NT2/D1 (cell line): ENCODE results near the gene RELCH.

ENCODE experiments used
- DNase-seq: peaks from one replicate; pipeline ENCODE4 v3.0.0-alpha.2; 2011; ENCODE audit warnings: low read depth, low spot score
- H3K27me3 ChIP-seq: 2 replicates; pipeline ENCODE4 v1.6.0; 2011; ENCODE audit warnings: mild to moderate bottlenecking; ENCODE audit not compliant: insufficient read length, insufficient read depth
- H3K36me3 ChIP-seq: 2 replicates; pipeline ENCODE4 v1.6.1; 2011; ENCODE audit warnings: mild to moderate bottlenecking, low read length, mixed read lengths; ENCODE audit not compliant: insufficient read depth, insufficient read length
- H3K4me1 ChIP-seq: 2 replicates; pipeline ENCODE4 v1.5.1; 2011; ENCODE audit not compliant: insufficient read depth, insufficient read length
- H3K4me3 ChIP-seq: 2 replicates; pipeline ENCODE4 v1.5.1; 2011; ENCODE audit warnings: low read depth; ENCODE audit not compliant: insufficient read length
- H3K9ac ChIP-seq: 2 replicates; pipeline ENCODE4 v1.6.0; 2011; ENCODE audit warnings: low read depth; ENCODE audit not compliant: insufficient read length
- H3K9me3 ChIP-seq: 2 replicates; pipeline ENCODE4 v1.5.1; 2011; ENCODE audit warnings: mild to moderate bottlenecking, low read length; ENCODE audit not compliant: insufficient read depth
- SUZ12 ChIP-seq: IDR thresholded peaks from 2 replicates; pipeline ENCODE4 v1.6.1; 2011; ENCODE audit not compliant: insufficient read length, insufficient read depth; ENCODE audit errors: extremely low read depth
- YY1 ChIP-seq: IDR thresholded peaks from 2 replicates; pipeline ENCODE4 v1.6.1; 2011; ENCODE audit not compliant: insufficient read length, insufficient read depth
- ZNF274 ChIP-seq: IDR thresholded peaks from 2 replicates; pipeline ENCODE4 v1.6.1; 2011; ENCODE audit warnings: mild to moderate bottlenecking, low read depth, low read length

The RELCH gene

DNA sequence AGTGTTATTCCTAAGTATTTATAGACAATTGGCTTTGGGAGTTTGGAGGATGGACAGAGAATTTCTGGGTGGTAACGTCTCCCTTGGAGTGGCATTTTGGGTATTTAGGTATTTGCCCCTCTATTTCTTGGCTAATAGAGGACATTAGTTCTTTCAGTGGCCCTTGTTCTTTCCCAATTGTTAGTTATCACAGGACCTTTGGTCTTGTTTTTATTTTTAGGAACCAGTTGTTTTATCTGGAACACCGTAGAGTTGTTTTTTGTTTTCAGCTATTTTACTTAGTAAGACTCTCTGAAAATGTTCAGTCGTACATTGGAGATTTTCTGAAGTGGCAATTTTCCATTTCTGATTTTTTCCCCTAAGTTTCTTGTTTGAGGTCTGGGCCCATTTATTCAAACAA, 97.6 kb downstream of the RELCH start:
- no peak for TF ChIP-seq YY1
- no peak for TF ChIP-seq SUZ12
- no peak for TF ChIP-seq ZNF274
- no peaks in the 10 kb centered on the region for H3K4me1 ChIP-seq
- DNase-seq = no peak
- no peaks in the 10 kb centered on the region for H3K9me3 ChIP-seq
- H3K27me3 ChIP-seq = no peaks in the 10 kb centered on the region
- H3K36me3 ChIP-seq = peaks cover 17% of the 10 kb centered on the region
- no peak overlapping the region for H3K9ac ChIP-seq
- H3K4me3 ChIP-seq = no peak overlapping the region

DNA sequence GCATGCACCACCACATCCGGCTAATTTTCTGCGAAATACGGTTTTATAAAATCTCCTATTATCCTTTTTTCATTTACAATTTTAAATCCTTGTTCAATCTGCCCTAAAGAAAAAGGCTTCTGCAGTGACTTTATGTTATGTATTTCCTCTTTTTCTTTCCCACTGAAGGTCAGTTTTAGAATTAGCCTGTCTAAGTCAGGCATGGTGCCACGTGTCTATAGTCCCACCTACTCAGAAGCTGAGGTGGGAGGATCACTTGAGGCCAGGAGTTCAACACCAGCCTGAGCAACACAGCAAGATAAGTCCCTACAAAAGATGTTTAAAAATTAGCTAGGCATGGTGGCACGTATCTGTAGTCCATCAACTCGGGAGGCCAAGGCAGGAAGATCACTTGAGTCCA, 98.2 kb downstream of the RELCH start:
- Histone ChIP-seq H3K4me1 (no peaks in the 10 kb centered on the region), H3K9me3 (no peaks in the 10 kb centered on the region), H3K27me3 (no peaks in the 10 kb centered on the region), H3K4me3 (no peak overlapping the region), H3K9ac (no peak overlapping the region), H3K36me3 (peaks cover 12% of the 10 kb centered on the region)
- no peak for DNase-seq
- TF ChIP-seq ZNF274 (no peak), YY1 (no peak), SUZ12 (no peak)

DNA sequence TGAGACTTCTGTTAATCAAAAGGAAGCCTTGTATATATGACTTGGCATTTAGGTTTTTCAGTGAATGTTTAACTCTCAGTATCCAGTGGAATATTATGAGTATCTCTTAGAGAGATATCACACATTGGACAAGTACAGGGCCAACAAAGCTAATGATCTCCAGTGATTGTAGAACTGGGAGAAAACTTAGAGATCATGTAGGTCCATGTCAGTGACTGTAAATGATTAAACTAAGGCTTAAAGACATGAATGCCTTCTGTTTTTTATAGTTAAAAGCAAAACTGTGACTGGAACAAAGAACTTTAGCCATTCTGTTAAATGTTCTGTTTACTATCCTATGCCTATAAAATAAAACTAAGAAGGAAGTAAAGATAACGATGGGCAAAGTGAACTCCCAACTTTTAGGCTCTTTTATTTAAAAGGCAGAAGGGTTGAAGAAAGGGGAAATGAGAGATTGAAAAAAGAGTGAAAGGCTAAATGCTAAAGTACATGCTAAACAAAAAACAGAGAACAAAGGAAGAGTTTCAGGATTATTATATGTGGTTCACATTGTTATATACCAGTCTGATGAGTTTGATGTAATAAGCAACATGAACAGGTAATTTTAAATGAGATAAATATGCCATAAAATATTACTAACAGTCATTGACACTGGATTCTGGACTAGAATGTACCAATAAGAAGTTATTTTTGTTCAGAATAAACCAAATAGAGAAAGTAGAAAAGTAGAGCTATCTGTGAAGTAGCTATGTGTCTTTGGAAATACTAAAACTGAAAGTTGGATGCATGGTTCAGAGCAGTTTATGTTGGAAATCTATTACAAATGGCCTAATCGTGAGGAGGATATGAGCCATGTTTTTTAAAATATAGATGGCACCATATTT, 101.0 kb downstream of the RELCH start:
- Histone ChIP-seq H3K9ac (no peak overlapping the region), H3K27me3 (no peaks in the 10 kb centered on the region), H3K9me3 (no peaks in the 10 kb centered on the region), H3K4me1 (no peaks in the 10 kb centered on the region), H3K4me3 (no peak overlapping the region), H3K36me3 (peaks cover 23% of the 10 kb centered on the region)
- DNase-seq = no peak
- TF ChIP-seq ZNF274 (no peak), SUZ12 (no peak), YY1 (no peak)

DNA sequence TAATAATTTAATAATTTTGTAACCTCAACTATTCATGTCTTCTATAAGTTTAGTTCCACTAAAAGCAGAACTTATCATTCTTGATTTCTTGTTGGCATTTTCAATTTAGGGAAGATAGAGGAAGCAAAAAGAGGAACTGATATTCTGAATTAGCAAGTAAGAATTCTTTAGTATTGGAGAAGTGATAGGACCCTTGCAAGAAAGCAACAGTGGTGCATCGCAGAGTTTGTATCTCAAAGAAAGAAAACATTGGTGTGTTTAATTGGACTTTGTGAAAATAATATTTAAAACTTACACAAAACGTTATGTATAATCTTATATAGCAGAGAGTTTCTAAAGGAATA, 101.6 kb downstream of the RELCH start:
- no peak overlapping the region for H3K9ac ChIP-seq
- no peak for DNase-seq
- peaks cover 24% of the 10 kb centered on the region for H3K36me3 ChIP-seq

DNA sequence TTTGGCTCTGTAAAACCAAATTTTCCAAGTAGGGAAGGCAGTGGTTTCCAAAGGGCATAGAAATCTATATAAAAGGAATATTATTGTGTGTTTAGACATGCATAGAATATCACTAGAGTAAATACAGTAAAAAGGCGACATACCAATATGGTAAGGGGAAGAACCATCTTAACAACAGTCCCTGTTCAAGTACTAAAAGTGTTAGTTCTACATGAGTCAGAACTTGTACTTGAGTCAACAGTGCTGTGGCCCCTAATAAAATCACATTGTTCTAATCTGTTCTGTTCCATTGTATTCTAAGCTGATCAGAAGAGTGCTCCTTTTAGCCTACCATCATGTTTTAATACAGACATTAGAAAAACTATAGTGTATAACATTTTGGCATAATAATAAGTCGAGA, 102.0 kb downstream of the RELCH start:
- H3K4me1 ChIP-seq = no peaks in the 10 kb centered on the region
- TF ChIP-seq ZNF274 (no peak), SUZ12 (no peak), YY1 (no peak)
- H3K9ac ChIP-seq = no peak overlapping the region
- peaks cover 22% of the 10 kb centered on the region for H3K36me3 ChIP-seq
- DNase-seq = no peak
- no peaks in the 10 kb centered on the region for H3K9me3 ChIP-seq
- H3K4me3 ChIP-seq = no peak overlapping the region
- H3K27me3 ChIP-seq = no peaks in the 10 kb centered on the region

More for the DNA sequence above, 101.6 kb downstream of the RELCH start:
- Histone ChIP-seq H3K9me3 (no peaks in the 10 kb centered on the region), H3K4me1 (no peaks in the 10 kb centered on the region), H3K4me3 (no peak overlapping the region), H3K27me3 (no peaks in the 10 kb centered on the region)
- no peak for TF ChIP-seq SUZ12
- TF ChIP-seq ZNF274 = no peak
- no peak for TF ChIP-seq YY1

DNA sequence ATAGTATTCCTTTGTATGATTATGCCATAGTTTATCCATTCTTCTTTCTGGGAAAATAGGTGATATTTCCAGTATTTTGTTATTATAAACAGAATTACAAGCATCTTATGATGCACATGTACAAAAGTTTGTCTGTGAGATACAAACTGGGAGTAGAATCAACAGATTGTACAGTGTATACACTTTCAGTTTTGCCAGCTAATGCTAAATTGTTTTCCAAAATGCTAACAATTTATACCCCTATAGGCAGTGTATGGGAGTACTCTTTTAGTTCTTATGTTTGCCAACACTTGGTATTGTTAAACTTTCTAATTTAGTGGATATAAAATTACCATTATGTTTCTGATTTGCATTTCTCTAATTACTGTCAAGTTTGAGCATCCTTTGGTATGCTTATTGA, 107.0 kb downstream of the RELCH start:
- Histone ChIP-seq H3K27me3 (no peaks in the 10 kb centered on the region), H3K9me3 (no peaks in the 10 kb centered on the region), H3K9ac (no peak overlapping the region), H3K4me3 (no peak overlapping the region), H3K4me1 (no peaks in the 10 kb centered on the region), H3K36me3 (peaks cover 14% of the 10 kb centered on the region)
- DNase-seq = no peak
- TF ChIP-seq ZNF274 (no peak), YY1 (no peak), SUZ12 (no peak)

DNA sequence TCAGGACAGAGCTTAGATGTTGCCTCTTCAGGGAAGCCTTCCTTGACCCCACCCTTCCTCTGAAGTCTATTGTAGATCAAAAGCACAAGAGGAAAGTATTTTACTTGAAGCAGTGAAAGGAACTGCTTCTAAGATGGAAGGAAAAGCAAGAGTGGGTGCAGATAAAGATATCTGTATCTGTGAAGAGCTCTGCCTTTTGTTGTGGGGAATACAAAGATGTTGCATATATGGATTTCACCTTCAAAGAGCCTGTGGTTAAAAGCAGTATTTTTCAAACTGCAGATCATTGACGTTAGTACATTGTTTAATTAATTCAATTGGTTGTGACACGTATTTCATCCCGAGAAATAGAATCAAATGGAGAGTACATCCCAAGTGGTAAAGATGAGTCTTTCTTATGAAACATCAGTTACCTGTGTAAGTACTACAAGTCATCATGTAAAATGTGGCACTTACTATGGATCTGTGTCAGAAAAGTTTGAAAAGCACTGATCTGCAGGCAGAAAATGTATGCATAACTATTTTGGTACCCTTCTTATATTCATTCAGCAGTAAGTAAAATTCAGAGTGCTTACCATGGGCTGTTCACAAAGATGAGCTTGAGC, 113.4 kb downstream of the RELCH start:
- Histone ChIP-seq H3K27me3 (no peaks in the 10 kb centered on the region), H3K4me1 (no peaks in the 10 kb centered on the region), H3K36me3 (peaks cover 18% of the 10 kb centered on the region), H3K9me3 (no peaks in the 10 kb centered on the region), H3K9ac (no peak overlapping the region), H3K4me3 (no peak overlapping the region)
- TF ChIP-seq YY1 = no peak
- TF ChIP-seq SUZ12 = no peak
- no peak for TF ChIP-seq ZNF274
- DNase-seq = no peak

DNA sequence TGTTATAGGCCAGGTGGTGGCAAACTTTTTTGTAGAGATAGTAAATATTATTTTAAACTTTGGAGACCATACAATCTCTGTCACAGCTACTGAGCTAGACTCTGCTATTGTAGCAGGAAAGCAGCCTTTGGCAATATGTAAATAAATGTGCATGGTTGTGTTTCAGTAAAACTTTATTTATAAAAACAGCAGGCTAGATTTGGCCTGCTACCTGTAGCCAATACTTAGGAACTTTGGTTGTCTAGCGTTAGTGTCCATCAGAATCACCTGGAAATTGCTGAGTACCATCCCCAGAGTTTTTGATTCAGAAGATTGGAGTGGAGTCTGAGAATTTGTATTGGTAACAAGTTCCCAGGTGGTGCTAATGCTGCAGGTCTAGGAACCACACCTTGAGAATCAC, 114.3 kb downstream of the RELCH start:
- H3K9me3 ChIP-seq = no peaks in the 10 kb centered on the region
- peaks cover 19% of the 10 kb centered on the region for H3K36me3 ChIP-seq
- no peaks in the 10 kb centered on the region for H3K27me3 ChIP-seq
- H3K9ac ChIP-seq = no peak overlapping the region
- no peak overlapping the region for H3K4me3 ChIP-seq
- no peaks in the 10 kb centered on the region for H3K4me1 ChIP-seq
- TF ChIP-seq YY1 (no peak), SUZ12 (no peak), ZNF274 (no peak)
- no peak for DNase-seq
